Gastrocnemius medialis (tissue), 4 donors: ENCODE results near the gene TAPBPL. TPM values are rescaled to one million over a fixed set of nuclear protein-coding genes. Genes with fewer than 3 reads are reported as not detected.

Source experiments
- ATAC-seq, 2 donors: fragments of 150-250 bp; one replicate each; pipeline ENCODE4 v1.9.1; 2016
- DNase-seq, 2 donors: peaks; one replicate each; pipeline ENCODE4 v3.0.0-alpha.2; 2019
- H3K27ac ChIP-seq, 4 donors: fragments of 200-600 bp; sonication (generic); 1 replicate in 1 of 4; 2 replicates in 3 of 4; pipeline ENCODE4 v1.5.1; 2016 to 2018; ENCODE audit warnings: mild to moderate bottlenecking in 2 of 4, moderate library complexity in 1 of 4
- H3K27me3 ChIP-seq, 3 donors: fragments of 200-600 bp; sonication (generic) in 2 of 3; 1 replicate in 1 of 3; 2 replicates in 2 of 3; pipeline versions ENCODE4 v1.5.1 to v1.6.0; 2016 to 2019; ENCODE audit warnings: mild to moderate bottlenecking in 1 of 3, moderate library complexity in 1 of 3
- H3K36me3 ChIP-seq, 2 donors: fragments of 200-600 bp; sonication (generic) in 1 of 2; one replicate each; pipeline ENCODE4 v1.5.1; 2017 to 2018
- H3K4me1 ChIP-seq, 2 donors: fragments of 200-600 bp; sonication (generic) in 1 of 2; one replicate each; pipeline ENCODE4 v1.5.1; 2016 to 2017; ENCODE audit warnings: mild to moderate bottlenecking in 2 of 2
- H3K4me3 ChIP-seq, 4 donors: fragments of 200-600 bp; sonication (generic) in 3 of 4; 1 replicate in 1 of 4; 2 replicates in 3 of 4; pipeline ENCODE4 v1.5.1; 2016 to 2019; ENCODE audit warnings: mild to moderate bottlenecking in 2 of 4
- H3K9me3 ChIP-seq, 3 donors: fragments of 200-600 bp; sonication (generic) in 2 of 3; 1 replicate in 1 of 3; 2 replicates in 2 of 3; pipeline ENCODE4 v1.5.1; 2016 to 2019
- POLR2A ChIP-seq, 2 donors: fragments of 450-650 bp; IDR thresholded peaks; one replicate each; pipeline ENCODE4 v1.6.1; 2017; ENCODE audit warnings: antibody characterized with exemption in 2 of 2, mild to moderate bottlenecking in 2 of 2, moderate library complexity in 2 of 2
- in situ Hi-C, 4 donors: fragments of 200-750 bp; cut with MboI; loops; one replicate each; pipeline versions ENCODE4 v1.15.0 to v1.8.0; 2017; ENCODE audit warnings: low sequenced_read_pairs in 4 of 4
- intact Hi-C: fragments of 100-400 bp; cut with DNase I; formaldehyde crosslinking; loops from one replicate; pipeline ENCODE4 v1.15.1; 2023; ENCODE audit warnings: low total_unique reads
- total RNA-seq, 4 donors: library from RNA; depleted of rRNA; stranded (reverse); fragments of >200 nt; gene quantifications; one replicate each; pipeline versions ENCODE4 v1.1.0 to v1.2.3, GENCODE V29; 2016
- TF ChIP-seq, protein P1 (sequence below), 5 experiments: fragments of 450-650 bp in 3 of 5; fragments of 200-600 bp in 2 of 5; sonication (generic) in 2 of 5; IDR thresholded peaks in 4 of 5; conservative IDR thresholded peaks in 1 of 5; 1 replicate in 4 of 5; 2 replicates in 1 of 5; pipeline ENCODE4 v1.5.1; 2016 to 2019; ENCODE audit warnings: antibody characterized with exemption in 5 of 5, mild to moderate bottlenecking in 3 of 5, moderate library complexity in 3 of 5

Gene TAPBPL
- total RNA-seq, 4 donors from 2014 or later: 3.8 to 8.6 (median 5.8) TPM

DNA sequence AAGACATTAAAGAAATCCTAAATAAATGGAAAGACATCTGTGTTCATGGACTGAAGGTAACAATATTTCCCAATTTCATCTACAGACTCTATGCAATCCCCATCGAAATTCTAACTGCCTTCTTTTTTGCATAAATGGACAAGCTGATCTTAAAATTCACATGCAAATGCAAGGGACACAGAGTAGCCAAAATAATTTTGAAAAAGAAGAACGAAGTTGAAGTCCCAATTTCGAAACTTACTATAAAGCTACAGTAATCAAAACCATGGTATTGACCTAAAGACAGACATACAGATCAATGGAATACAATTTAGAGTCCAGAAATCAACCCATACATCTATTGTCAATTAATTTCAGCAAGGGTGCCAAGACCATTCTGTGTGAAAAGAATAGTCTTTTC lies 23.5 kb upstream of the TAPBPL start:
- no peak for DNase-seq
- H3K27me3 ChIP-seq: no peaks in the 10 kb centered on the region
- no peak overlapping the region for H3K27ac ChIP-seq
- intact Hi-C loops: no loop called here
- in situ Hi-C loops: loop anchor here in 1 of 4 donors (10.0 kb wide), 1 partner anchor 116 kb away; no protein-coding TSS in a partner anchor
- H3K9me3 ChIP-seq: no peaks in the 10 kb centered on the region
- peaks cover 15 to 22% of the 10 kb centered on the region in 2 donors for H3K4me1 ChIP-seq
- H3K36me3 ChIP-seq: no peaks in the 10 kb centered on the region
- TF ChIP-seq POLR2A (IDR thresholded peaks at IDR 0.05): no peak
- TF ChIP-seq, protein P1, sequence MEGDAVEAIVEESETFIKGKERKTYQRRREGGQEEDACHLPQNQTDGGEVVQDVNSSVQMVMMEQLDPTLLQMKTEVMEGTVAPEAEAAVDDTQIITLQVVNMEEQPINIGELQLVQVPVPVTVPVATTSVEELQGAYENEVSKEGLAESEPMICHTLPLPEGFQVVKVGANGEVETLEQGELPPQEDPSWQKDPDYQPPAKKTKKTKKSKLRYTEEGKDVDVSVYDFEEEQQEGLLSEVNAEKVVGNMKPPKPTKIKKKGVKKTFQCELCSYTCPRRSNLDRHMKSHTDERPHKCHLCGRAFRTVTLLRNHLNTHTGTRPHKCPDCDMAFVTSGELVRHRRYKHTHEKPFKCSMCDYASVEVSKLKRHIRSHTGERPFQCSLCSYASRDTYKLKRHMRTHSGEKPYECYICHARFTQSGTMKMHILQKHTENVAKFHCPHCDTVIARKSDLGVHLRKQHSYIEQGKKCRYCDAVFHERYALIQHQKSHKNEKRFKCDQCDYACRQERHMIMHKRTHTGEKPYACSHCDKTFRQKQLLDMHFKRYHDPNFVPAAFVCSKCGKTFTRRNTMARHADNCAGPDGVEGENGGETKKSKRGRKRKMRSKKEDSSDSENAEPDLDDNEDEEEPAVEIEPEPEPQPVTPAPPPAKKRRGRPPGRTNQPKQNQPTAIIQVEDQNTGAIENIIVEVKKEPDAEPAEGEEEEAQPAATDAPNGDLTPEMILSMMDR (IDR thresholded peaks at IDR 0.05 in 4 of 5, conservative IDR thresholded peaks at IDR 0.05 in 1 of 5): no peak
- ATAC-seq: no peak
- H3K4me3 ChIP-seq: no peak overlapping the region

DNA sequence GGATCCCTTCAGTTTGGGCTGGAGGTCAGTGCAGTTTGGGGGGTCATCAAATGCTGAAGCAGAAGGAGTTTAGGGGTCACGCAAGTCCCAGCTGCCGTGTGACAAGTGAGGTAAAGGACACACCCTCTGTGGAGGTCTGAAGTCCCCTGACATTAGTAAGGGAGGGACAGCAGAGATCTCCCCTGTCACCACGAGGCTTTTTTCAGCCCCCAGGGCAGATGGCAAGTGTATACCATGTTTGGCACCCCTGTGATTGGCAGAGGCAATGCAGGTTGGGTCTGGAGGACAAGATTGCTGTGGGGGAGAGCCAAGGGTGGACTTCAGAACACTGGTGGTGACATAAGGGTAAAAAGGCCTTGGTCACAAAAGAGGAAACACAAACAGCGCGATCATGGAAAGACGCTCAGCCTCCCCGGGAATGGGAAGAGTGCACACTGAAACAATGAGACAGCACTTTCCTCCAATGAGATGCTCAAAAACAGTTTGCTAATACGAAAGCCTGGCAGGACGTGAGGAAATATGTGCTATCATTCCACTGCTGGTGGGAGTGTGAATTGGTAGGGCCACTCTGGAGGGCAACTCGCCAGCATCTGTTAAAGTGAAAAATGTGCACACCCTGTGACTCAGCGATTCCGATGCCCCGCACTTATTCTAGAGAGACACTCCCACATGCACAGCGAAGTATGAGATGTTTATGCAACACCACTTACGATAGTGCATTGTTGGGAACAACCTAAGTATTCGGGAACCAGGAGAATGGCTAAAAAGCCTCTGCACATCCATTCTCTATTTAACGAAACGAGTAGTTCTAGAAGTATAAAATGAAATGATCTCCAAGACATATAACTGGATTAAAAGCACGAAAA lies 21.5 kb upstream of the TAPBPL start:
- intact Hi-C loops: no loop called here
- Histone ChIP-seq H3K36me3 (no peaks in the 10 kb centered on the region), H3K4me3 (peak overlapping the region; percentile 16 to 49 (median 46)), H3K9me3 (no peaks in the 10 kb centered on the region), H3K4me1 (peaks cover 15 to 17% of the 10 kb centered on the region in 2 donors), H3K27me3 (no peaks in the 10 kb centered on the region), H3K27ac (peak overlapping the region; percentile 43 to 64 (median 54))
- TF ChIP-seq POLR2A (IDR thresholded peaks at IDR 0.05): no peak
- TF ChIP-seq, protein P1 (IDR thresholded peaks at IDR 0.05 in 4 of 5, conservative IDR thresholded peaks at IDR 0.05 in 1 of 5): no peak
- in situ Hi-C loops: loop anchor here in 1 of 4 donors (5.0 kb wide), 1 partner anchor 102 kb away; the partner anchor contains the start of gene GAPDH
- DNase-seq: peak; percentile 32 to 76
- peak; percentile 86 to 92 for ATAC-seq

DNA sequence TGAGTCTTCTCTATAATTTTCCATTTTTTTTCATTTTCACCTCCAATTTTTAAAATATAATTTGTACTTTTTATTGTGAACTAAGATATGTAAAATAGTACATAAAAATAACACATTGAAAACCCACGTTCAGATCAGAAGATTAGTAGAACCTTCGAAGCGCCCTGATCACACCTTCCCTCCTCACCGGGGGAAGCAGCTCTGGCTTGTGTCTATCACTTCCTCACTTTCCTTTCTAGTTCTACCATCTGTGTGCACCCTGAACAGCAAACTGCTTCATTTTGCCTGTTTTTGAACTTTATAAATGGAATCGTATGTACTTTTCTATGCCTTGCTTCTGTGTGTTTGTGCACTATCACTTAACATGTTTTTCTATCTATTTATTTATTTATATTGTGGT lies 18.9 kb upstream of the TAPBPL start:
- ATAC-seq: no peak
- H3K4me3 ChIP-seq: no peak overlapping the region
- H3K9me3 ChIP-seq: no peaks in the 10 kb centered on the region
- H3K27me3 ChIP-seq: no peaks in the 10 kb centered on the region
- no peak overlapping the region for H3K27ac ChIP-seq
- no peaks in the 10 kb centered on the region for H3K36me3 ChIP-seq
- in situ Hi-C loops (loop anchor here in 1 of 4 donors (5.0 kb wide), 1 partner anchor 99 kb away; the partner anchor contains the start of gene GAPDH), intact Hi-C loops (no loop called here)
- TF ChIP-seq, protein P1 (IDR thresholded peaks at IDR 0.05 in 4 of 5, conservative IDR thresholded peaks at IDR 0.05 in 1 of 5): no peak
- TF ChIP-seq POLR2A (IDR thresholded peaks at IDR 0.05): no peak
- no peak for DNase-seq
- peaks cover 15 to 17% of the 10 kb centered on the region in 2 donors for H3K4me1 ChIP-seq

DNA sequence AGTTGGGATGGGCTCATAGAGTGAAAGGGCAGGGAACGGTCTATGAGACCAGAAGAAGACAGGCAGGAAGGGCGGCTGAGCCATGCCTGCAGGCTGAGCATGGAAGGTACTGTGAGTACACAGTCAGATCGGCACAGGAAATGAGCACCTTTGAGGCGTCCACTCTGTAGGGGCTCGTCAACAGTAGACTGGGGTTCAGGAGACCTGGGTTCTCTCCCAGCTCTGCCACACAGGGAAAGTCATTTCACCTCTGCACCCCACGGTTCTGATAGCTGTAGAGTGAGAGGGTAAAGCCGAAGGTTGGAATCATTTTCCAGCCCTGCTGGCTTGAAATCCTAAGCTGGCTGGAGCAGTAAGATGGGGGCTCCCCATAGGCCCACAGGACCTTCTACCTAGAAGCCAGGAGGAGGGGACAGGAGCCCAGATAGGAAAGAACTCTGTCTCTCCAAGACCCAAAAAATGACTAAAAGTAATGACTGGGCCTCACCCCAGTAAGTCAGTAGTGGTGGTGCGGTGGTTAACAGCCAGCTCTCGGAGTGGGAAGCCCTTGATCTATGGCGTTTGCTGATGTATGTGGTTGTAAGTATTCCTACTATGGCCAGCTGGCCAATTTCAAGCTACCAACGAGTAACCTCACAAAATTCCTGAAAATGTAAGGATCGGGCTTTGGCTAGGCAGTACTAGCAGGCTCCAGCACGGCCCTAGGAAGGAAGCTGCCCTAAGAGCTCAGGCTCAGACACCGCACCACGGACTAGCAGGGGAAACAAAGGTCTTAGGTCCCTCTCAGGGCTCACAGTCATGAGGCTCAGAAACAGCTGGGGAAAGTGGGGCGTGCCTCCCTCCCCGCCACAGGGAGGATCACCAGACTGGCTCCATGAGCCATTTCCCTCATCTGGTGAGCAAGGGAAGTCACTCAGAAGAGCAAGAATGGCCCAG lies 17.4 kb upstream of the TAPBPL start:
- Histone ChIP-seq H3K27ac (no peak overlapping the region), H3K36me3 (no peaks in the 10 kb centered on the region), H3K4me3 (no peak overlapping the region), H3K9me3 (no peaks in the 10 kb centered on the region), H3K4me1 (peaks cover 15 to 17% of the 10 kb centered on the region in 2 donors), H3K27me3 (no peaks in the 10 kb centered on the region)
- DNase-seq (no peak), ATAC-seq (no peak)
- TF ChIP-seq POLR2A (IDR thresholded peaks at IDR 0.05): no peak
- TF ChIP-seq, protein P1 (IDR thresholded peaks at IDR 0.05 in 4 of 5, conservative IDR thresholded peaks at IDR 0.05 in 1 of 5): no peak
- in situ Hi-C loops (loop anchor here in 1 of 4 donors (5.0 kb wide), 1 partner anchor 98 kb away; the partner anchor contains the start of gene GAPDH), intact Hi-C loops (no loop called here)
